K562 (cell line): Measurements from ENCODE around the gene EIF3M. TPM values are rescaled to one million over a fixed set of nuclear protein-coding genes. Genes with fewer than 3 reads are reported as not detected.

Experiments used
- CCNT2 ChIP-seq: IDR thresholded peaks from 2 replicates; pipeline ENCODE4 v1.6.1; 2011; ENCODE audit warnings: borderline replicate concordance, low read depth, mild to moderate bottlenecking, moderate library complexity, mixed read lengths, low read length; ENCODE audit not compliant: insufficient read length; ENCODE audit errors: extremely low read depth
- CEBPG ChIP-seq, 3 experiments: fragments of 200-800 bp in 1 of 3; sonication (Bioruptor generic) in 1 of 3; sonication (generic) in 1 of 3; formaldehyde crosslinking in 1 of 3; IDR thresholded peaks in 2 of 3; conservative IDR thresholded peaks in 1 of 3; 2 replicates each; pipeline versions ENCODE4 v1.6.1 to v1.8.0; 2016 to 2022; ENCODE audit warnings: missing compliant biosample characterization in 2 of 3, missing genetic modification characterization in 2 of 3, mild to moderate bottlenecking in 1 of 3, missing genetic modification reagents in 1 of 3
- ELF2 ChIP-seq: fragments of 250-450 bp; sonication (Bioruptor Pico); IDR thresholded peaks from 2 replicates; pipeline ENCODE4 v1.5.0; 2021; ENCODE audit warnings: mild to moderate bottlenecking
- EZH2 ChIP-seq: IDR thresholded peaks from 2 replicates; pipeline ENCODE4 v1.6.1; 2012; ENCODE audit warnings: low read depth, mild to moderate bottlenecking, inconsistent platforms, low read length, borderline replicate concordance
- KDM4B ChIP-seq, 2 experiments: fragments of 450-650 bp in 1 of 2; sonication (generic) in 1 of 2; IDR thresholded peaks; 2 replicates each; pipeline ENCODE4 v1.6.1; 2016 to 2017; ENCODE audit warnings: borderline replicate concordance in 2 of 2, antibody characterized with exemption in 1 of 2, low read depth in 1 of 2, mild to moderate bottlenecking in 1 of 2
- NFXL1 ChIP-seq: fragments of 450-650 bp; formaldehyde crosslinking; IDR thresholded peaks from 2 replicates; pipeline ENCODE4 v1.4.0; 2021; ENCODE audit warnings: mild to moderate bottlenecking
- NR2C2 ChIP-seq, 2 experiments: fragments of 200-800 bp in 1 of 2; sonication (Bioruptor generic) in 1 of 2; sonication (generic) in 1 of 2; formaldehyde crosslinking in 1 of 2; IDR thresholded peaks; 2 replicates each; pipeline versions ENCODE4 v1.6.1 to v1.8.0; 2016 to 2022; ENCODE audit warnings: mild to moderate bottlenecking in 1 of 2, missing compliant biosample characterization in 1 of 2, missing genetic modification characterization in 1 of 2, missing genetic modification reagents in 1 of 2
- RFX1 ChIP-seq: fragments of 450-650 bp; IDR thresholded peaks from 2 replicates; pipeline ENCODE4 v1.6.1; 2016; ENCODE audit warnings: mild to moderate bottlenecking, moderate library complexity
- SUPT5H ChIP-seq: fragments of 450-650 bp; IDR thresholded peaks from 2 replicates; pipeline ENCODE4 v1.6.1; 2016
- ZFP1 ChIP-seq: fragments of 450-650 bp; formaldehyde crosslinking; IDR thresholded peaks from 2 replicates; pipeline ENCODE4 v1.4.0; 2020; ENCODE audit warnings: mild to moderate bottlenecking, mixed read lengths
- ZFPM2 ChIP-seq: fragments of 250-450 bp; sonication (Bioruptor Pico); IDR thresholded peaks from 2 replicates; pipeline ENCODE4 v1.5.1; 2022; ENCODE audit warnings: mild to moderate bottlenecking
- polyA plus RNA-seq, 8 experiments: library from polyadenylated mRNA; depleted of rRNA in 4 of 8; stranded (reverse) in 5 of 8; unstranded in 3 of 8; fragments of >200 nt; fragmentation: Nextera tagmentation in 2 of 8; fragmentation: Illumina TruSeq in 1 of 8; extraction: Ambion mirVana in 2 of 8; extraction: Trizol in 1 of 8; gene quantifications; 2 replicates each; pipeline versions ENCODE4 v1.2.1 to v1.2.3, GENCODE V29; 2011 to 2014; ENCODE audit warnings: inconsistent platforms in 1 of 8, missing spikeins in 1 of 8
- total RNA-seq, 7 experiments: library from RNA; depleted of rRNA in 6 of 7; stranded (reverse); fragments of >200 nt in 6 of 7; fragmentation: Illumina TruSeq in 2 of 7; extraction: Trizol in 2 of 7; gene quantifications; 2 replicates each; pipeline versions ENCODE4 v1.2.1 to v1.2.3, GENCODE V29; 2011 to 2021; ENCODE audit warnings: low replicate concordance in 1 of 7
- TF ChIP-seq, protein P1 (sequence below), 3 experiments: IDR thresholded peaks in 2 of 3; conservative IDR thresholded peaks in 1 of 3; 2 replicates each; pipeline ENCODE4 v1.5.1; 2011 to 2012; ENCODE audit warnings: low read length in 3 of 3, mild to moderate bottlenecking in 3 of 3, control low read depth in 2 of 3, improper control_type of control experiment in 1 of 3, inconsistent platforms in 1 of 3, low read depth in 1 of 3, mixed read lengths in 1 of 3, moderate library complexity in 1 of 3; ENCODE audit not compliant: insufficient read depth in 2 of 3
- TF ChIP-seq, protein P2 (sequence below), 2 experiments: fragments of 450-650 bp in 1 of 2; IDR thresholded peaks; 2 replicates each; pipeline ENCODE4 v1.6.1; 2011 to 2017; ENCODE audit warnings: low read depth in 2 of 2, antibody characterized with exemption in 1 of 2, borderline replicate concordance in 1 of 2, low read length in 1 of 2, mild to moderate bottlenecking in 1 of 2, mixed read lengths in 1 of 2; ENCODE audit not compliant: control insufficient read depth in 1 of 2
- TF ChIP-seq, protein P3 (sequence below): sonication (generic); formaldehyde crosslinking; IDR thresholded peaks from 2 replicates; pipeline ENCODE4 v1.8.0; 2022; ENCODE audit warnings: mild to moderate bottlenecking, missing genetic modification reagents
- TF ChIP-seq, protein P4 (sequence below): IDR thresholded peaks from 2 replicates; pipeline ENCODE4 v1.6.1; 2016; ENCODE audit warnings: missing genetic modification characterization, missing compliant biosample characterization

EIF3M gene
- total and polyA plus RNA-seq, 9 of the 15 experiments (the other 6 are each of a cell fraction or from before 2014, with no cell fraction given) = 602 to 2,015 (median 1,058) TPM

DNA sequence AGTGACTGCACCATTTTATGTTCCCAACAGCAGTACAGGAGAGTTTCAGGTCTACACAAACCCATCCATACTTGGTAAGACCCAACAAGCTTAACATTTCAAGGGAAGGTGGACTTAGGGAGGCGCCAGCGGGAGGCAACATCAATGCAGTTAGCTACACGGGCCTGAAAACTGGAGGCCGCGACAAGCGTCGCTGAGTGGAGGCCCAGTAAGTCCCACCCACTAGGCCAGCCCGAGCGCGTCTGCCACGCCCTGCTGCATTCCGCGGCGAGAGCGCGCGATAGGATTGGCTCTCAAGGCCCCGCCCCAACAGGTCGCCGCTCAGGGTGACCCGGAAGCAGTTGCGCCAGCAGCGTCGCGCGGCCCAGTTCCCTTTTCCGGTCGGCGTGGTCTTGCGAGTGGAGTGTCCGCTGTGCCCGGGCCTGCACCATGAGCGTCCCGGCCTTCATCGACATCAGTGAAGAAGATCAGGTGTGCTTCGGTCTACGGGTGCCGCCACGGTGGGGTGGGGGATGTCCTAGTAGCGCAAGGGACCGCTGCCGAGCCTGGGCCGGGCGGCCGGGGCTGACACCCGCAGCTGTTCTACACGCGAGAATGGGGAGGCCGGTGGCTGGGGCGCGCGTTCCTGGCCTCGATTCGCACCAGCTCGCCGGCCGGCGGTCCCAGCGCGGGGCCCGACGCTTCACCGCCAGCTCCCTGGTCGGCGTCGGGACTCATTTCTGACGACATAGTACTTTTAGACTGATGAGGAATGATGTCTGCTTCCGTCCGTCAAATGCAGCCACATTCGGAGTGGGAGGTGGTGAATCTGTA is at the start of gene EIF3M (continued):
- TF ChIP-seq KDM4B (IDR thresholded peaks at IDR 0.05; ENCODE audit: borderline replicate concordance in 2 of 2, low read depth in 1 of 2) = peak in 1 of 2 experiments; percentile 90; a peak in 2 of 4 replicates
- peak; percentile 85 for TF ChIP-seq ELF2 (CRISPR knock-in tag)
- TF ChIP-seq, protein P1, sequence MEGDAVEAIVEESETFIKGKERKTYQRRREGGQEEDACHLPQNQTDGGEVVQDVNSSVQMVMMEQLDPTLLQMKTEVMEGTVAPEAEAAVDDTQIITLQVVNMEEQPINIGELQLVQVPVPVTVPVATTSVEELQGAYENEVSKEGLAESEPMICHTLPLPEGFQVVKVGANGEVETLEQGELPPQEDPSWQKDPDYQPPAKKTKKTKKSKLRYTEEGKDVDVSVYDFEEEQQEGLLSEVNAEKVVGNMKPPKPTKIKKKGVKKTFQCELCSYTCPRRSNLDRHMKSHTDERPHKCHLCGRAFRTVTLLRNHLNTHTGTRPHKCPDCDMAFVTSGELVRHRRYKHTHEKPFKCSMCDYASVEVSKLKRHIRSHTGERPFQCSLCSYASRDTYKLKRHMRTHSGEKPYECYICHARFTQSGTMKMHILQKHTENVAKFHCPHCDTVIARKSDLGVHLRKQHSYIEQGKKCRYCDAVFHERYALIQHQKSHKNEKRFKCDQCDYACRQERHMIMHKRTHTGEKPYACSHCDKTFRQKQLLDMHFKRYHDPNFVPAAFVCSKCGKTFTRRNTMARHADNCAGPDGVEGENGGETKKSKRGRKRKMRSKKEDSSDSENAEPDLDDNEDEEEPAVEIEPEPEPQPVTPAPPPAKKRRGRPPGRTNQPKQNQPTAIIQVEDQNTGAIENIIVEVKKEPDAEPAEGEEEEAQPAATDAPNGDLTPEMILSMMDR (IDR thresholded peaks at IDR 0.05 in 2 of 3, conservative IDR thresholded peaks at IDR 0.05 in 1 of 3; ENCODE audit: insufficient read depth in 2 of 3, low read depth in 1 of 3, low read length in 3 of 3) = no peak
- TF ChIP-seq CEBPG (CRISPR knock-in tag; IDR thresholded peaks at IDR 0.05) = no peak
- no peak for TF ChIP-seq CEBPG (tag; conservative IDR thresholded peaks at IDR 0.05 in 1 of 2, IDR thresholded peaks at IDR 0.05 in 1 of 2)
- TF ChIP-seq CCNT2 = peak; percentile 86
- TF ChIP-seq, protein P2, sequence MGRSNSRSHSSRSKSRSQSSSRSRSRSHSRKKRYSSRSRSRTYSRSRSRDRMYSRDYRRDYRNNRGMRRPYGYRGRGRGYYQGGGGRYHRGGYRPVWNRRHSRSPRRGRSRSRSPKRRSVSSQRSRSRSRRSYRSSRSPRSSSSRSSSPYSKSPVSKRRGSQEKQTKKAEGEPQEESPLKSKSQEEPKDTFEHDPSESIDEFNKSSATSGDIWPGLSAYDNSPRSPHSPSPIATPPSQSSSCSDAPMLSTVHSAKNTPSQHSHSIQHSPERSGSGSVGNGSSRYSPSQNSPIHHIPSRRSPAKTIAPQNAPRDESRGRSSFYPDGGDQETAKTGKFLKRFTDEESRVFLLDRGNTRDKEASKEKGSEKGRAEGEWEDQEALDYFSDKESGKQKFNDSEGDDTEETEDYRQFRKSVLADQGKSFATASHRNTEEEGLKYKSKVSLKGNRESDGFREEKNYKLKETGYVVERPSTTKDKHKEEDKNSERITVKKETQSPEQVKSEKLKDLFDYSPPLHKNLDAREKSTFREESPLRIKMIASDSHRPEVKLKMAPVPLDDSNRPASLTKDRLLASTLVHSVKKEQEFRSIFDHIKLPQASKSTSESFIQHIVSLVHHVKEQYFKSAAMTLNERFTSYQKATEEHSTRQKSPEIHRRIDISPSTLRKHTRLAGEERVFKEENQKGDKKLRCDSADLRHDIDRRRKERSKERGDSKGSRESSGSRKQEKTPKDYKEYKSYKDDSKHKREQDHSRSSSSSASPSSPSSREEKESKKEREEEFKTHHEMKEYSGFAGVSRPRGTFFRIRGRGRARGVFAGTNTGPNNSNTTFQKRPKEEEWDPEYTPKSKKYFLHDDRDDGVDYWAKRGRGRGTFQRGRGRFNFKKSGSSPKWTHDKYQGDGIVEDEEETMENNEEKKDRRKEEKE (IDR thresholded peaks at IDR 0.05; ENCODE audit: borderline replicate concordance in 1 of 2, control insufficient read depth in 1 of 2, low read depth in 2 of 2, low read length in 1 of 2) = 0 out of 4 replicates have a peak, but pooled peaks of 1 of the 2 experiments have one; percentile 37
- TF ChIP-seq EZH2 = no peak
- TF ChIP-seq RFX1 = no peak
- TF ChIP-seq NFXL1 = no peak
- TF ChIP-seq ZFPM2 (CRISPR knock-in tag) = 0 out of 2 replicates have a peak, but pooled peaks have one; percentile 32
- no peak for TF ChIP-seq ZFP1 (CRISPR knock-in tag)
- peak; percentile 100 for TF ChIP-seq NR2C2 (CRISPR knock-in tag; IDR thresholded peaks at IDR 0.05)
- TF ChIP-seq NR2C2 (tag; IDR thresholded peaks at IDR 0.05) = peak; percentile 99
- peak; percentile 92 for TF ChIP-seq SUPT5H
- TF ChIP-seq, protein P3, sequence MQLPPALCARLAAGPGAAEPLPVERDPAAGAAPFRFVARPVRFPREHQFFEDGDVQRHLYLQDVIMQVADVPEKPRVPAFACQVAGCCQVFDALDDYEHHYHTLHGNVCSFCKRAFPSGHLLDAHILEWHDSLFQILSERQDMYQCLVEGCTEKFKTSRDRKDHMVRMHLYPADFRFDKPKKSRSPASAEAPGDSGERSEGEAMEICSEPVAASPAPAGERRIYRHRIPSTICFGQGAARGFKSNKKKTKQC (CRISPR knock-in tag) = peak; percentile 84
- TF ChIP-seq, protein P4, sequence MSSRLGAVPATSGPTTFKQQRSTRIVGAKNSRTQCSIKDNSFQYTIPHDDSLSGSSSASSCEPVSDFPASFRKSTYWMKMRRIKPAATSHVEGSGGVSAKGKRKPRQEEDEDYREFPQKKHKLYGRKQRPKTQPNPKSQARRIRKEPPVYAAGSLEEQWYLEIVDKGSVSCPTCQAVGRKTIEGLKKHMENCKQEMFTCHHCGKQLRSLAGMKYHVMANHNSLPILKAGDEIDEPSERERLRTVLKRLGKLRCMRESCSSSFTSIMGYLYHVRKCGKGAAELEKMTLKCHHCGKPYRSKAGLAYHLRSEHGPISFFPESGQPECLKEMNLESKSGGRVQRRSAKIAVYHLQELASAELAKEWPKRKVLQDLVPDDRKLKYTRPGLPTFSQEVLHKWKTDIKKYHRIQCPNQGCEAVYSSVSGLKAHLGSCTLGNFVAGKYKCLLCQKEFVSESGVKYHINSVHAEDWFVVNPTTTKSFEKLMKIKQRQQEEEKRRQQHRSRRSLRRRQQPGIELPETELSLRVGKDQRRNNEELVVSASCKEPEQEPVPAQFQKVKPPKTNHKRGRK (tag) = no peak
